NCI-H2171 (cell line): ENCODE results near the gene RALGAPB.
A peak's percentile ranks its signal among the peaks of the same experiment; 100 is the strongest.
"Not testable (repeated sequence)": the region's sequence is repeated elsewhere in the genome, so short reads cannot be mapped to it uniquely, and the experiment has no call there.

Experiments
- DNase-seq: peaks from one replicate; lab custom pipeline; 2025; lab: John Stamatoyannopoulos, UW

Gene RALGAPB

GRCh38 chr20:38472513-38473366 lies at the start of gene RALGAPB:
Gene RALGAPB (plus strand): TSS chr20:38472843. CDS start chr20:38488433, 15,590 bp downstream.
- DNase-seq = peak; percentile 99

DNA sequence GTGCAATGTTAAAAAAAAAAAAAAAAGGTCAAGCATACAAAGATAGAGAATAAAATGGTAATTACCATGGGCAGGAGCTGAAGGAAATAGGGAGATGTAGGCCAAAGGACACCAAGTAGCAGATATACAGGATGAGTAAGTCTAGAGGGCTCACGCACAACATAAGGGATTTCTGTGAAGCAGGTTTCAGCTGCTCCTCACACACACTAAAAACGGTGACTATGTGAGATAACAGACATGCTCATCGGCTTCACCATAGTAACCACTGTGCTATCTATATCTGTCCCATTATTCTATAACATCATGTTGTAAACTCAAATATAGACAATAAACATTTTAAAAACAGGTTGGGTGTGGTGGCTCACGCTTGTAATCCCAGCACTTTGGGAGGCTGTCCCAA lies 49.1 kb upstream of the RALGAPB start:
- no peak for DNase-seq

- no peak for DNase-seq
Observed at GRCh38 chr20:38424401-38424800, 48.2 kb upstream of the RALGAPB start.

DNA sequence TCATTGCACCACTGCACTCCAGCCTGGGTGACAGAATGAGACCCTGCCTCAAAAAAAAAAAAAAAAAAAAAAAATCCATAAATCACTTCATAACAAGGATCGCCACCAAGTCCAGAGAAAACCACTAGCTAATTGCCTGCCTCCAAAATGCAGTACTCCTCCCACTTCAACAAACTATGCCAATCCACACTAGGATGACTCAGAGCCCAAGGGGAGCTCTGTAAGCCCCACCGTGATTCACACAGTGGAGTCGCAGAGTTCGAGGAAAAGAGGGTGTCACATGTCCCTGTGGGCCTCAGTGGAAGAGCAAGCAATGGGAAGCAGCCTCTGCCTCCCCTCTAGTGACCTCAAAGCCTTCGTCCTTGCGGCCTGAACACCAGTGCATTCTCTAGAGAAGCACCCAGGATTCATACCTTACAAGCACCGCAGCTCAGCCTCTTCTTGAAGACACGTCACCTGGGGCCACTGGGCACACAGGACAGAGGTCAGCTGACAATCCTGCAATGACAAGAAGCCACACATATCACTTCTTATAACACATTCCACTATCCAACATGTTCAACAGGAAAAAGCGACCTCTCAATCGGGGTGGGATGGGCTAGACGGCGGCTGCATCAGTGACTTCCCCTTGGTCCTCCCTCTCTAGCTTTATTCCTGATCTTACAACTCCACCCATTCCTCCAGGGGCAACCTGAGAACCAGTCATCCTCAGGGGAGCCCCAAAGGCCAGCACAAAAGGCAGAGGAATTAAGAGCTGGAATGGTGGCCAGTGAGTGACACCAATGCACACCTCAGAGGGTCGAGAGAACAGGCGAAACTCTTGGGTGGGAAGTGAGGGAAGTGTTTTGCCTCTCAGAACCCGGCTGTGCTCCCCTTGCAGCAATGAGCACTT lies 46.4 kb upstream of the RALGAPB start:
- DNase-seq = no peak

DNA sequence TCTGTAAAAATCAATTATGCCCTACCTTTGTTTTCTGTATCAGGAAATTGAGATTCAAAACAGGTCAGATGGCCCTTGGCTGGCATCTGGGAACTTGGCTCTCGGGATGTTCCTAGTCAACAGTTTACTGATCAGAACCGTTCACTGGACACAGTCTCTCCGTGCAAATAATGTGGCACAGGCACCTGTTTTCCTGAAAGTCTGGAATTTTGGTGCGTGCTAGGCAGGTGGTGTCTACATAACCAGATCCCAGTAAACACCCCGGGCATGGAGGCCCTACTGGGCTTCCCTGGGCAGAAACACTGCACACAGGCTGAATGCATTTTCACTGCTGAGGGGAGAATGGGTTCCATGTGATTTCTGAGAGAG lies 45.0 kb upstream of the RALGAPB start:
- no peak for DNase-seq

DNA sequence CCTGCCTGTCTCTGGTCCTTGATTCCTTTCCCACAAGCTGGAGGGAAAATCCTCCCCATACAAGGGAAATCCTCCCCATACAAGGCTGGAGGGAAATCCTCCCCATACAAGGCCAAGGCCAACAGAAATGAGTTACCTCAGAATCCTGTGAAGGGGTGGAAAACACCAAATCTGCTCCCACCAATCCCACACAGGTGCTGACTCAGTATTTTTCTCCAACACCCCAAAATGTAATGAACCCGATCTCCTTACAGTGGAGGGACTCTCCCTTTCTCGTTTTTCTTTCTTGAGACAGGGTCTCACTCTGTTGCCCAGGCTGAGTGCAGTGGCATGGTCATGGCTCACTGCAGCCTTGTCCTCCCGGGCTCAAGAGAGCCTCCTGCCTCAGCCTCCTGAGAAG lies 43.8 kb upstream of the RALGAPB start:
- no peak for DNase-seq

GRCh38 chr20:38429301-38429700 lies 43.3 kb upstream of the RALGAPB start:
- DNase-seq = no peak

- no peak for DNase-seq
Observed at GRCh38 chr20:38430679-38431325, 41.8 kb upstream of the RALGAPB start.

DNA sequence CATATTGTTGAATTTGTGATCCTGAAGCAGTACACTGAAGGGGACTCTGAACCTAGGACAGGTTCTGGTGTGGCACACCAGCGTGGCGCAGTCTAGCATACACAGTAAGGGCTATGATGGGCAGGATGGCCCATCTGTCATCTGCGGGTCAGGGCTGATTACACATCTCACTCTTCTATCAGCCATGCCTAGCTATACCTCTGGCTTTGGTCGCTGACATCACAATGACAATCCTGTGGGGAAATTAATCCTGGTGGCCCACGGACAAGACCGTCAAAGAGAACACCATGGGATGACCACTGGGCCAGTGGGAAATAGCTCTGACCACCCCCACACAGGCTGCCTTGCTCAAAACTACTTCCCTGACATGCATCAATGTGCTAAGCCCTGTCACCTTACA lies 40.4 kb upstream of the RALGAPB start:
- no peak for DNase-seq

GRCh38 chr20:38432870-38433269 lies 39.8 kb upstream of the RALGAPB start:
- not testable (repeated sequence) for DNase-seq

DNA sequence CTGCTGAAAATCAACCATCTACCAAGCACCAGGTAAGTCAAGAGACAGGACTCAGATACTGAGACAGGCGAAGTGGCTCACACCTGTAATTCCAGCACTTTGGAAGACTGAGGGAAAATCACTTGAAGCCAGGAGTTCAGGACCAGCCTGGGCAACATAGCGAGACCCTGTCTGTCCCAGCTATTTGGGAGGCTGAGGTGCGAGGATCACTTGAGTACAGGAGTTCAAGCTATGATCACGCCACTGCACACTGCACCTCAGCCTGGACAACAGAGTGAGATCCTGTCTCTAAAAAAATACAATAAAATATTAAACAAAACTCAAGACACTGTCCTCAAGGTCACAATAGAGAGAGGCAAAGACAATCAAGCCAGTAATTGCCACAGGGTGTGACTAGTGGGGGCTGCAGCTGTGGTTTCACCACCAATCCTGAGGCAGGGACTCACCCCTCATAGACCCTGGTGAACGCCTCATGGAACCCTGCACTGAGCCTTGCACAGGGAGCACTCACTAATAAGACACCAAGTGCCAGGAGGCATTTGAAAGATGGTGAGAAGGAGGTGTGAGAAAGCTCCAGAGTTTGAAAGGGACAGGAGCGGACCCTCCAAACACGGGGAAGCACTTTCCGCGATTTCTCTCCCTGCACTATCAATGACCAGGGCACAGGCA lies 39.2 kb upstream of the RALGAPB start:
- DNase-seq = no peak

DNA sequence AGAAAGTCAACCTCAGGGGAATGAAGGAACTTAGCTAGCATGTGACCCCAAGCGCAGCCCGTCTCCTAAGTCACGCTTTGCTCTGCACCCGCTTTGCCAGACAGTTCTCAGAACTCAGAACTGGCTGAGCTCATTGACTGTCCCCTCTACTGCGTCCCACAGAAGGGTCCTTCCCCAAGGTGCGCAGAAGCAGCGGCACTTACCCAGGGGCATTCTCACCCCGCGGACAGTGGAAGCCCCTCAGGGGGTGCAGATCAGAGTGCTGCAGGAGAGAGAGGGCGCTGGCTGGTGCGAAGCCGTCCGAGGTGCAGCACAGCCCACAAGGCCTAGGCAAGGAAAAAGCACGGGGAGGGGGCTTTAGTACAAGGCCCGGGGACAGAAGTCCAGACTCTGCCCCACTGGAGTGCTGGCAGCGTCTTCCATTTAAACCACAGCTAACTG lies 38.3 kb upstream of the RALGAPB start:
- no peak for DNase-seq

GRCh38 chr20:38434770-38435554 lies 37.7 kb upstream of the RALGAPB start, which contains the start of gene SNHG17:
Gene SNHG17 (minus strand): TSS chr20:38435328.
- peak; percentile 98 for DNase-seq

GRCh38 chr20:38435555-38435939 lies 37.1 kb upstream of the RALGAPB start:
- DNase-seq = no peak

DNA sequence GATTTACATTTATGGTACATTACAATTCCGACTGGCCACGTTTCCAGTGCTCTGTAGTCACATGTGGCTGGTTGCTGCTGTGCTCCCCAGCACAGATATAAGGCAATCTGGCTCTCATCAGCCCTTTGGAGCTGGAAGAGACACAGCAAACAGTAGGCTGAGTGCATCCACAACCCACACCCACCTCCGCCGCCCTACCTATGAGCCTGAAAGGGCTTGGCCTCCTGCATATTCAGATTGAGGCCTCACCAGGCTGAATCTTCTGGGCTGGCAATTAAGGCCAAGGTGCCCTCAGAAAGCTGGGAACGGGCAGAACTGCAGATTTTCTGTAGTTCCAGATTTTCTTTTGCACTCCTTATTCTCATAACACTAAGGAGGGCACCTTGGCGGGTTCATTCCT lies 34.8 kb upstream of the RALGAPB start:
- DNase-seq = no peak

DNA sequence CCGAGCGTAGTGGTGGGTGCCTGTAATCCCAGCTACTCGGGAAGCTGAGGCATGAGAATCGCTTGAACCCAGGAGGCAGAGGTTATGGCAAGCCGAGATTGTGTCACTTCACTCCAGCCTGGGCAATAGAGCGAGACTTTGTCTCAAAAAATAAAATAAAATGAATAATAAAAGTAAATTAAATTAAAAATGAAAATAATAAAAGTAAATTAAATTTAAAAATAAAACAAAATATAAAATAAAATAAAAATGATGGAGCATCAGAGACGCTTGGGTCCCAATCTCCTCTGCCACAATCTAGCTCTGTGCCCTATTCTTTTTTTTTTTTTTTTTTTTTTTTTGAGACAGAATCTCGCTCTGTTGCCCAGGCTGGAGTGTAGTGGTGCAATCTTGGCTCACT lies 31.5 kb upstream of the RALGAPB start:
- not testable (repeated sequence) for DNase-seq

- DNase-seq = no peak
Observed at GRCh38 chr20:38441916-38442315, 30.7 kb upstream of the RALGAPB start.

- DNase-seq = no peak
Observed at GRCh38 chr20:38445381-38445796, 27.3 kb upstream of the RALGAPB start.

GRCh38 chr20:38445901-38446425 lies 26.7 kb upstream of the RALGAPB start:
- DNase-seq = no peak

DNA sequence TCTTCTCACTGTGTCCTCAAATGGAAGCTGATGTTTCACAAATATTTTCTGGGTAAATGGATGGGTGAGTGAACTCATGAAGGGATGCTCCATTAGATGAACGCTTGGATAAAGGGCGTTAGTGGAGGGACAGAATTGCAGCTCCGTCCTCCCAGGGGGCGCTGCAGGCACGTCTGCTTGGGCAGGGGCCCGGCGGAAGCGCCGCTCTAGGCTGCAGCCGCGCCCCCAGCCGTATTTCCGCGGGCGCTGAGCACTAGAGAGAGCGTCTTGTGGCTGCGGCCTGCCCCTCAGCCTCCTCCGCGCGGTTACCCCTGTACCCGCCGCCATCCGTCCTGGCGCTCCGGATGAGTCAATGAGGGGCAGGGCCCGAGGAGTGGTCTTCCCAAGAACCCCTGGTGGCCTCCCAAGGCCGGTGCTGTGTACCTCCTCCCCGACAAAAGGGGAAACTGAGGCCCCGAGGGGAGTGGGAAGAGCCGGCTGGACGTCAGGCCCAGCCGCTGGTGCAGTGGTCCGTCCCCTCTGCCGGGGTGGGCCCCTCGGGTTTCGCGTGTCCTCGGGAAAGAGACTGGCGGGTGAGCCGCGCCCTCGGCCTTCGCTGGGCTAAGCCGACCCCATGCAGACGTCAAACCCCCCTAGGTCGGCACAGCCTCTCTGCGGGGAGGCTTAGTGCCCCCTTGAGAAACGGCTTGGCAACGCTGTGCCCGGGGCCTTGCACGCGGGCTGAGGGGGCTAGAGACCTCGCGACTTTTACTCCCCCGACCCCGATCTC lies 26.0 kb upstream of the RALGAPB start:
- DNase-seq = peak; percentile 97
